Fibroblast of the conjunctiva (primary cell): Measurements from ENCODE around the gene PRR9.
"Not testable (repeated sequence)": the region's sequence is repeated elsewhere in the genome, so short reads cannot be mapped to it uniquely, and the experiment has no call there.

Source experiments
- DNase-seq: peaks from one replicate; pipeline ENCODE4 v3.0.0-alpha.2; 2010; ENCODE audit warnings: low read depth

Gene PRR9

GRCh38 chr1:153229076-153229829 lies 11.9 kb downstream of the PRR9 start:
- not testable (repeated sequence) for DNase-seq

GRCh38 chr1:153231363-153231762 lies 14.0 kb downstream of the PRR9 start:
- DNase-seq = no peak

GRCh38 chr1:153231785-153232184 lies 14.4 kb downstream of the PRR9 start:
- no peak for DNase-seq

DNA sequence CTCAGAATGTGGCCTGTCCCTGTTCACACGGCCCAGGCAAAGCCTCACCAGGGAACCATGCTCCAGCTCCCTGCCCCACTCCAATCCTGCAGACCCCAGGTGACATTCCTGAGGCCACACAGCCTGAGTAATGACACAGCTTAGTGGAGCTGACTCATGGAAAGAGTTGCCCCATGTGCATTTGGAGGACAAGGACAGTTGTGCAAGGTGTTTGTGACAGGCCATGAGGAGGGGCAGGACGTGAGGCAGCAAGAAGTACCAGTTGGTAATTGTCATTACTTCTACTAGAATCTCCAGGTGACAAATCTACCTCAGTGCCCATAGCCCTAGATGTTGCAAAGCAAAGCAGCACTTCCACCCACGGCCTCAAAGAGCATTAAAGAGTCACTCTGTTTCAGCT lies 15.2 kb downstream of the PRR9 start:
- no peak for DNase-seq

- no peak for DNase-seq
These were observed 16.1 kb downstream of the PRR9 start for GRCh38 chr1:153233448-153233847.

DNA sequence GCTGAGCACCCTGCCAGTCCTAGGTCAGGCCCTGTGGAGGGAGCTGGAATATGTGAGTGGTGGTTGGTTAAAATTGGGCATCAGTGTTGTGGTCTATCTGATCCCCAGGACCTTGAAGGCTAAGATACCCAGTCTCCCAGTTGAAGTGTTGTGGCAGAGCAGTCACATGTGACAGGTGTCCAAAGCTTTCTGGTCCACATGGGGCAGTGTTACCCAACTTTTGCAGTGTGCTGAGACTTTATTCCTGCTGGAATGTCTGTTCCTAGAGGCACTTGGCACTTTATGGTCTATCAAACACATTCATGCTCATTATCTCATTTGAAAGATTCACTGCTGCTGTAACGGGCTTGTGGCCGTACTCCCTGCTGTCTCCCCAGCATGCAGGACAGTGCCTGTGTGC lies 21.1 kb downstream of the PRR9 start:
- DNase-seq = no peak

- DNase-seq = no peak
These were observed 24.8 kb downstream of the PRR9 start for GRCh38 chr1:153242160-153242559.

DNA sequence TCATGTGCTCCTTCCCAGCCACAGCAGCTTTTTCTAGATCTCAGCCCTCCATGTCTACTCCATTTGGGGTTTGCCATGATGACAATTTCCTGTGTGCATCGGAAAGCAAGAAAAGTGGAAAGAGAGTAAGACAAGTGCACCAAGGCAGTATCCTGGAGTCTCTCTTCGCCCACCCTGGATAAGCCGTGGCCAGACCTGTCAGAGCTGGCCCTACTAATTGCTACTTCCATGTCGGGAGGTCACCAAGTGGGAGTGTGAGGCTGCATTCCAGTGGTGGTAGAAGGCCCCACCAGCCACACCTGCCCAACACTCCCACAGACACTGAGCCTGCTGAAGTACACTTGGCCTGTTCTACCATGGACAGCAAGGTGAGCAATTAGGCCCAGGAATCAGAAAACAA lies 28.1 kb downstream of the PRR9 start:
- no peak for DNase-seq

GRCh38 chr1:153246018-153246417 lies 28.6 kb downstream of the PRR9 start:
- no peak for DNase-seq

DNA sequence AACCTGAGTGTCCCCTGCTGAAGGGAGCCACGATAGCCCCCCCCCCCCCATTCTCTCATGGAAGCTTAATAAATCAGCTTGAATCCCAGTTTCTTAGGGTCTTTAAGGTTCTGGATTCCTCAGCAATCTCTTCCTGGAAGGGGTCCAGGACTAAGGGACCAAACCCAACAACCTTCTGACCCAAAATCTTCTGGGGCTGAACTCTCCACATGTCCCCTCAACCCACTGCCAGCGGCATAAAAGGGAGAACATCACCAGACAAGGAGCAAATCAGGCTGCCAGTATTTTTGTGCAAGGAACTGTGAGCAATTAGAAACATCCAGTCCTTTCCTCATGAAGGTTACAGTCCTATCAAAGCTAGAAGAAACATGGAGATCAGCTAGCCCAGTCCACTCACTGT lies 29.4 kb downstream of the PRR9 start:
- DNase-seq = no peak

GRCh38 chr1:153248176-153248879 lies 30.9 kb downstream of the PRR9 start:
- no peak for DNase-seq

DNA sequence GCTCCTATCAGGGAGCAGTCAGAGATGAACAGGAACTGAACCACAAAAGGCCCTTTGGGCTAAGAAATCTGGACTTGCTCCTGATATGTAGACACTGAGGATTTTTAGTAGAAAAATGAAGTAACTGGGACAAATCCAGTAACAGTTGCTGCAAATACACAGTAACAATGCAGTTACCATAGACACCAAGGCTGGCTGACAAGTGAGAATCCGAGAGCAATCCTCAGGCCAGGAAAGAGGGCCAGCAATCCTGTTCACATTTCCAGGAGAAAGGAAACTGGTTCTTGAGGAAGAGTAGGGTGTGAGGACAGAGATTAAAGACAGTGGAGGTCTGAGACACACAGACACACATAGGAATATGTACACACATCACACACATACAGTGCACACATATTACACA lies 32.8 kb downstream of the PRR9 start:
- no peak for DNase-seq

DNA sequence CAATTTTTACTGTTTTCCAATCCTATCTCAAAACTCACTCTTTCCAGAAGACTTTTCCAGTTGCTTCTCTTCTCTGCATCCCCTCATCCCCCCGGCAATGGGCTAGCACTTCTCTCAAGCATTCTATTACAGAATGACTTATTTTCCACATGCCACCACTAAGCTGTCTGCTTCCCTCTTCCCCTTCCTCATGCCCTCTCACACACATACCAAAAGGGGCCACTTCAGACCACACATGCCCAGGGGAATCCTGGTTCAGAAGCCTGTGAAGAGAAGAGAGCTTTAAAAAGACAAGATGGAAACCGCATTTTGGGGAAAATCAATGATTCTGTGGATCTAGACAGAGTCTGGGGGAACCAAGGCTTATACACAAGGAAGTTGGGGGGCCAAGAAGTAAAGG lies 33.7 kb downstream of the PRR9 start:
- DNase-seq = no peak

GRCh38 chr1:153251562-153251961 lies 34.2 kb downstream of the PRR9 start:
- DNase-seq = no peak

DNA sequence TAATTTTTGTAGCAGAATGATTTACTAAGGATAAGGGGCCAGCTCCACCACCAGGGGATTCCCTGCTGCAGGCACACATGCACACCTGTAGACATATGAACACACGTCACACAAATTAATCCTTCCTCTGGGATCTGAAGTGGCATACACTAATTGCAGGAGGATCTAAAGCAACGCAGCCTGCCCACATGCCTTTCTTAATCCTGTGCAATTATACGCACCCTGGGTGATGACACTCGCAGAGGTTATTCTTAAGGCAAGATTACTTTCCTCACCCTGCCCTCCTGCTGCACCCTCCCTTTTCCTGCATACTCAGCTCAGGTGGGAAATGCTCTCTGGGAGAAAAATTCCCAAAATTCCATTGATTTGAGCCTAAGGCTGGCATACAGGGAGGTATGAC lies 34.6 kb downstream of the PRR9 start:
- no peak for DNase-seq

DNA sequence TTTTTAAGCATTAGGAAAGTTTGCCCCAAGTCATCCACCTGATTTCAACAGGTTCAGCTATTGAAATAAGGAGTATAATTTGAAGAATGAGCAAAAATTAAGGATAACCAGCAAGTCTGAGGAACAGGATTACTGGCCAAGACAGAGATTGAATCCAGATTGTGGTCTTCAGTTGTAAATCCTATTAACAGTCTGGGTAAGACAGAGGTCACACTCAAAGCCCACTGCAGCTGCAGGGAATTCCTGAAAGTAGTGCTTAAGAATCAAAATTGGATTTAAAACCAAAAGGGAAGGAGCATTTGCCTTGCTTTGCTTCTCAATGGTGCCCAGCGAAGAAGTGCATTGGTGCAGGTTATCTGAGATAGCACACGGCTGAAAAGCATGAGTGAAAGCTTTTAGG lies 35.7 kb downstream of the PRR9 start:
- DNase-seq = no peak

GRCh38 chr1:153253693-153254092 lies 36.3 kb downstream of the PRR9 start:
- DNase-seq = no peak

GRCh38 chr1:153259387-153259786 lies 42.0 kb downstream of the PRR9 start, which contains the start of gene LORICRIN:
Gene LORICRIN (plus strand): TSS chr1:153259687. CDS start chr1:153260950, 1,263 bp downstream.
- no peak for DNase-seq

DNA sequence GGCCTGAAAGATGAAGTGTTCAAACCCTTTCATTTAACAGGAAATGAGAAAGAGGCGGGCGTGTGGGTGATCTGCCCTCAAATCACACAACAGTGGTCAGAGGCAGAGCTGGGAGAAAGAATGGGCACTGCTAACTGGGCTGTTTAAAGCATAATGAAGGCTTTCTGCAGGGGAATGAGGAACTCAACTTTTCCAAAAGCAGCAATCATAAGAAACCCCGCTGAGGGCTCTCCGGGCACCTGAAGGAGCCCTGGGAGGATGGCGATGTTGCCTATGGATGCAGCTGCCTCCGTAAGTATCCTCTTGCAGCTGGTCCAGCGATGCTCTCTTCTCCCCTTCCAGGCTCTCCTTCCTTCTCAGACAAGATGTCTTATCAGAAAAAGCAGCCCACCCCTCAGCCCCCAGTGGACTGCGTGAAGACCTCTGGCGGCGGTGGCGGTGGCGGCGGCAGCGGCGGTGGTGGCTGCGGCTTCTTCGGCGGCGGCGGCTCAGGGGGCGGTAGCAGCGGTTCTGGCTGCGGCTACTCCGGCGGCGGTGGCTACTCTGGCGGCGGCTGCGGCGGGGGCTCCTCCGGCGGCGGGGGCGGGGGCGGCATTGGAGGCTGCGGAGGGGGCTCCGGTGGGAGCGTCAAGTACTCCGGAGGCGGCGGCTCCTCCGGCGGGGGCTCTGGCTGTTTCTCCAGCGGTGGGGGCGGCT lies 43.3 kb downstream of the PRR9 start:
- DNase-seq = no peak

DNA sequence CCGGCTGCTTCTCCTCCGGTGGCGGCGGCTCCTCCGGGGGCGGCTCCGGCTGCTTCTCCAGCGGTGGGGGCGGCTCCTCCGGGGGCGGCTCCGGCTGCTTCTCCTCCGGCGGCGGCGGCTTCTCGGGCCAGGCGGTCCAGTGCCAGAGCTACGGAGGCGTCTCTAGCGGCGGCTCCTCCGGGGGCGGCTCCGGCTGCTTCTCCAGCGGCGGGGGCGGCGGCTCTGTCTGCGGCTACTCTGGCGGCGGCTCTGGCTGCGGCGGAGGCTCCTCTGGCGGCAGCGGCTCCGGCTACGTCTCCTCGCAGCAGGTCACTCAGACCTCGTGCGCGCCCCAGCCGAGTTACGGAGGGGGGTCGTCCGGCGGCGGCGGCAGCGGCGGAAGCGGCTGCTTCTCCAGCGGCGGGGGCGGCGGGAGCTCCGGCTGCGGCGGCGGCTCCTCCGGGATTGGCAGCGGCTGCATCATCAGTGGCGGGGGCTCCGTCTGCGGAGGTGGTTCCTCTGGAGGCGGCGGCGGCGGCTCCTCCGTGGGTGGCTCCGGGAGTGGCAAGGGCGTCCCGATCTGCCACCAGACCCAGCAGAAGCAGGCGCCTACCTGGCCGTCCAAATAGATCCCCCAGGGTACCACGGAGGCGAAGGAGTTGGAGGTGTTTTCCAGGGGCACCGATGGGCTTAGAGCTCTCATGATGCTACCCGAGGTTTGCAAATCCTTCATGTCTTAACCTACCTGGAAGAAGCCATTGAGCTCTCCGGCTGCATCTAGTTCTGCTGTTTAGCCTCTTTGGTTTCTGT lies 44.1 kb downstream of the PRR9 start:
- no peak for DNase-seq

DNA sequence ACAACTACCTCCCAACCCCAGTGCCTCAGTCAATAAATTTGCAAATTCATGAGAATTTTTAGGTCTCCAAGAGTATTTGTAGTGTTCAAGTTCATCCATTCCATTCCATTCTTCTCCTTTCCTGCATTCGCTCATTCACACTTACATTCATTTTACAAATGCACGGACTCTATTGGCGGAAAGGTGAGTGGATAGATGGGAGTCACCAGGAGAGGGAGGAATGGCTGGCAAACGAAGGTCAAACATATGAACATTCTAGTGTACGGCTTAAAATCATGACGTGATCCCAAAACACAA lies 44.6 kb downstream of the PRR9 start:
- DNase-seq = no peak

DNA sequence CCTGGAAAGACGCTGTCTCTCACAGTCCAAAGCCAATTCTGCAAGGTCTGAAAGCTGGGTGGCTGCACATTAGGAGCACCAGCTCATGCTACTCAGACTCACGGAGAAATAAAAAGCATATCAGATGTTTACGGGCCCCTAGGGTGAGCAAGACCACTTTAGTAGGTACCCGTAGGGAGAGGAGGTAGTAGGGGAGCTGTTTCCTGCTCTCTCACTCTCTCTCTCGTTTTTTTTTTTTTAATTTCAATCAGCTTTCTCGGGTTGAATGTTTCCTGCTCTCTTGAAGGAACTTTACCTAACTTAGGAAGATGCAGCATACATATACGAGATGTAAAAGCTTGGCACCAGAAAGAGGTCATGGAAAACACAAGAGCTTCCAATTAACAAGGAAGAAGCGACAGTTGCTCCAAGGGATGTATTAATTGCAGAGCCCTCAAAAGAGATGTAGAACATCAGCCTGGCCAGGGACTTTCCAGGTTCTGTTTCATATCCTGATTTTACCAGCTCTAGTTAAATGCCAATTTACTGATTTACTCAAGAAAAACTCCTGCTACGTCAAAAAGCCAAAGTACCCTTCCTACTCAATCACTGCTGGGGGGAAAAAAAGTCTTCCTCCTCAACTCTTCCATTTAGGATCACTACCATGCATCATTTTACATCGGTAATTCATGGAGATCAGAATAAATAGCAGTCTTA lies 45.2 kb downstream of the PRR9 start:
- DNase-seq = no peak
